Activated B cell treated with CpG ODN at 0.5 μM for 24 hours (primary cell): ENCODE data around the gene TMEM132A. TPM values are rescaled to one million over a fixed set of nuclear protein-coding genes. Genes with fewer than 3 reads are reported as not detected.

ENCODE experiments used
- ATAC-seq: fragments of 200-7000 bp; cut with Tn5 transposase; one replicate; pipeline ENCODE4 v1.10.0; 2021; ENCODE audit warnings: low read depth, mild to moderate bottlenecking, moderate library complexity
- CTCF ChIA-PET: fragments of 350-600 bp; sonication (Branson Sonifier 250); formaldehyde crosslinking; loops from one replicate; lab custom pipeline; 2021; ENCODE audit warnings: antibody characterized with exemption; lab: Charles Lee
- POLR2A ChIA-PET: fragments of 350-600 bp; sonication (Branson Sonifier 250); formaldehyde crosslinking; loops from one replicate; lab custom pipeline; 2021; ENCODE audit warnings: antibody characterized with exemption; lab: Charles Lee
- DNase-seq: peaks from one replicate; pipeline ENCODE4 v3.0.0; 2022
- H3K27ac Mint-ChIP-seq: one replicate; pipeline ENCODE4 v1.8.0; 2020; ENCODE audit warnings: mixed read lengths
- H3K27me3 Mint-ChIP-seq: one replicate; pipeline ENCODE4 v1.8.0; 2021; ENCODE audit warnings: mixed read lengths
- H3K36me3 Mint-ChIP-seq: one replicate; pipeline ENCODE4 v1.8.0; 2021; ENCODE audit warnings: low read depth, mixed read lengths
- H3K4me1 Mint-ChIP-seq: one replicate; pipeline ENCODE4 v1.8.0; 2021; ENCODE audit warnings: mixed read lengths
- H3K4me3 Mint-ChIP-seq: one replicate; pipeline ENCODE4 v1.8.0; 2020; ENCODE audit warnings: mild to moderate bottlenecking, mixed read lengths
- H3K9me3 Mint-ChIP-seq: one replicate; pipeline ENCODE4 v1.8.0; 2020; ENCODE audit warnings: mixed read lengths
- CTCF ChIP-seq: fragments of 200-600 bp; IDR thresholded peaks from one replicate; pipeline ENCODE4 v1.8.0; 2022; ENCODE audit warnings: antibody characterized with exemption, mild to moderate bottlenecking
- intact Hi-C: fragments of 100-400 bp; cut with micrococcal nuclease; formaldehyde crosslinking; loops from one replicate; pipeline ENCODE4 v1.15.1; 2024
- total RNA-seq: library from RNA; stranded (reverse); gene quantifications from 2 replicates; pipeline ENCODE4 v1.2.3, GENCODE V29; 2022

Gene TMEM132A
- total RNA-seq, 1 donor from 2014 or later: 8.7 TPM

GRCh38 chr11:60984149-60984548 is 59.9 kb downstream of the TMEM132A start:
- peaks cover 42% of the 10 kb centered on the region for H3K4me1 Mint-ChIP-seq
- ChIA-PET CTCF (no interaction called here), POLR2A (no interaction called here)
- ATAC-seq (no peak), DNase-seq (no peak)
- no peak overlapping the region for H3K4me3 Mint-ChIP-seq
- H3K27ac Mint-ChIP-seq: no peak overlapping the region
- intact Hi-C loops: no loop called here
- H3K9me3 Mint-ChIP-seq: no peaks in the 10 kb centered on the region
- no peak for TF ChIP-seq CTCF
- H3K27me3 Mint-ChIP-seq: no peaks in the 10 kb centered on the region
- H3K36me3 Mint-ChIP-seq: no peaks in the 10 kb centered on the region

- ChIA-PET POLR2A (interaction anchor here (0.6 kb wide), 1 partner anchor 766 kb away, joined by 3 read pairs; no protein-coding TSS in a partner anchor), CTCF (no interaction called here)
- ATAC-seq: no peak
- Mint-ChIP-seq H3K27me3 (no peaks in the 10 kb centered on the region), H3K4me3 (no peak overlapping the region), H3K4me1 (peaks cover 46% of the 10 kb centered on the region), H3K27ac (no peak overlapping the region), H3K36me3 (no peaks in the 10 kb centered on the region), H3K9me3 (no peaks in the 10 kb centered on the region)
- no peak for TF ChIP-seq CTCF
- no peak for DNase-seq
- intact Hi-C loops: loop anchor here (5.0 kb wide), 1 partner anchor 38 kb away; no protein-coding TSS in a partner anchor
Measured at GRCh38 chr11:60984636-60985035, 60.4 kb downstream of the TMEM132A start.

- ATAC-seq: no peak
- Mint-ChIP-seq H3K9me3 (no peaks in the 10 kb centered on the region), H3K4me1 (peaks cover 52% of the 10 kb centered on the region), H3K4me3 (no peak overlapping the region), H3K36me3 (no peaks in the 10 kb centered on the region), H3K27me3 (no peaks in the 10 kb centered on the region), H3K27ac (peak overlapping the region; percentile 18)
- CTCF ChIA-PET: no interaction called here
- DNase-seq: no peak
- POLR2A ChIA-PET: no interaction called here
- no peak for TF ChIP-seq CTCF
- intact Hi-C loops: loop anchor here (5.0 kb wide), 1 partner anchor 37 kb away; no protein-coding TSS in a partner anchor
Measured at GRCh38 chr11:60985501-60985900, 61.2 kb downstream of the TMEM132A start.

GRCh38 chr11:60985991-60986915 is 62.0 kb downstream of the TMEM132A start:
- intact Hi-C loops: loop anchor here (5.0 kb wide), 1 partner anchor 36 kb away; no protein-coding TSS in a partner anchor
- peak overlapping the region; percentile 24 for H3K4me3 Mint-ChIP-seq
- H3K9me3 Mint-ChIP-seq: no peaks in the 10 kb centered on the region
- H3K27me3 Mint-ChIP-seq: no peaks in the 10 kb centered on the region
- H3K4me1 Mint-ChIP-seq: peaks cover 53% of the 10 kb centered on the region
- no peak for TF ChIP-seq CTCF
- peak; percentile 47 for ATAC-seq
- no peak for DNase-seq
- POLR2A ChIA-PET: interaction anchor here (0.6 to 1.0 kb wide), 2 partner anchors 34 to 40 kb away, joined by 4 read pairs; partner anchors contain the start of gene SLC15A3
- CTCF ChIA-PET: interaction anchor here (1.4 kb wide), 1 partner anchor 16 kb away, joined by 4 read pairs; no protein-coding TSS in a partner anchor
- peak overlapping the region; percentile 79 for H3K27ac Mint-ChIP-seq
- H3K36me3 Mint-ChIP-seq: no peaks in the 10 kb centered on the region

Other genes starting within 250 kb of the TMEM132A start
- gene MS4A8, start 224.8 kb upstream of the TMEM132A start, total RNA-seq: not detected in 2 replicates
- gene MS4A18, start 199.7 kb upstream of the TMEM132A start, total RNA-seq: not detected in 2 replicates
- gene MS4A15, start 167.6 kb upstream of the TMEM132A start, total RNA-seq: not detected in 2 replicates
- not detected in 2 replicates for gene MS4A10, start 139.1 kb upstream of the TMEM132A start, total RNA-seq
- gene CCDC86, start 82.3 kb upstream of the TMEM132A start, total RNA-seq: 30.3 and 30.6 TPM in 2 replicates
- gene PTGDR2, start 68.5 kb upstream of the TMEM132A start, total RNA-seq: 0.07 TPM in 1 of 2 replicates, not detected in the other
- gene ZP1, start 56.9 kb upstream of the TMEM132A start, total RNA-seq: not detected in 2 replicates
- 143 and 164 TPM in 2 replicates for gene PRPF19, start 17.9 kb upstream of the TMEM132A start, total RNA-seq
- gene TMEM109, start 10.3 kb upstream of the TMEM132A start, total RNA-seq: 117 and 121 TPM in 2 replicates
- 76.4 and 77.8 TPM in 2 replicates for gene SLC15A3, start 27.7 kb downstream of the TMEM132A start, total RNA-seq
- gene CD6, start 47.2 kb downstream of the TMEM132A start, total RNA-seq: 6.7 and 12.0 TPM in 2 replicates
- gene CD5, start 178.0 kb downstream of the TMEM132A start, total RNA-seq: 5.2 and 7.1 TPM in 2 replicates
- 14.4 and 18.1 TPM in 2 replicates for gene VPS37C, start 237.0 kb downstream of the TMEM132A start, total RNA-seq